HG02642 (cell line): ENCODE measurements around the gene JARID2.

Source experiments
- ATAC-seq: cut with Tn5 transposase; IDR thresholded peaks from one replicate; pipeline ENCODE4 v1.9.1; 2021; ENCODE audit warnings: mild to moderate bottlenecking; ENCODE audit not compliant: unreplicated experiment, poor library complexity

The JARID2 gene

DNA sequence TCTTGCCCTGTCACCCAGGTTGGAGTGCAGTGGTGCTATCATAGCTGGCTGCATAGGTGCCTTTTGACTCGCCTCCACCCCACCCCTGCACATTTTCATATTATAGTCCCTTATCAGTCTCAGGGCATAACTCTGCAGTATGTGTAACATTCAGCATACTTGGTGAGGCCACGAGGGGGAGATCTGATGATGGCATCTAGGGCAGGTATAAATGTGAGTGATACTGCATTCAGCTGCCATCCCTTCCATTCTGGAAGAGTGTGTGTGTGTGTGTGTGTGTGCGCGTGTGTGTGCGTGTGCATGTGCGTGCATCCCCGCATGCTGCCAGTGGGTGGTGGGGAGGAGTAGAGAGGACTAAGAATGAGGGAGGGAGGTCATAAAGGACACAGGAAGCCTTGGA lies 81.4 kb downstream of the JARID2 start:
- peak; percentile 42 for ATAC-seq

DNA sequence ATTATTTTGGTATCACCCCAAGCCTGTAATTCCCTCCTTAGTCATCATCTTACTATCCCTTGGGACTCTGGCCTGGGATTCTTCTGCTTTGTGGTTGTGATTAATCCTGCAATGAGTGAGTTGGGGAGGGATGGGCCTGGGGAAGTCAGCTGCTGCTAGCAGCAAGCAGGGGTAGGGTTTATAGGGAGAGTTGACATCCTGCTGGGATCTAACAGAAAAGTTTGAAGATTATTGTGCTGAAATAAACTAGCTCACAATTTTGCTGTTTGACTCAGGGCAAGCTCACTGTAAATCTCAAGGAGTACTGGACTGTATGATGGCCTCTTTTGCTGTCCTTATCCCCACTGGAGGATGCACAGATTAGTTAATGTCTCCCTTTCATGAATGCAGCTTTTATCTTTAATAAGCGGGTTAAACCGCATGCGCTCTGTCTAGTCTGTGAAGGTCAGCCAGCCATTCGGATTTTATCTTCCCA lies 83.4 kb downstream of the JARID2 start:
- ATAC-seq, result no peak

DNA sequence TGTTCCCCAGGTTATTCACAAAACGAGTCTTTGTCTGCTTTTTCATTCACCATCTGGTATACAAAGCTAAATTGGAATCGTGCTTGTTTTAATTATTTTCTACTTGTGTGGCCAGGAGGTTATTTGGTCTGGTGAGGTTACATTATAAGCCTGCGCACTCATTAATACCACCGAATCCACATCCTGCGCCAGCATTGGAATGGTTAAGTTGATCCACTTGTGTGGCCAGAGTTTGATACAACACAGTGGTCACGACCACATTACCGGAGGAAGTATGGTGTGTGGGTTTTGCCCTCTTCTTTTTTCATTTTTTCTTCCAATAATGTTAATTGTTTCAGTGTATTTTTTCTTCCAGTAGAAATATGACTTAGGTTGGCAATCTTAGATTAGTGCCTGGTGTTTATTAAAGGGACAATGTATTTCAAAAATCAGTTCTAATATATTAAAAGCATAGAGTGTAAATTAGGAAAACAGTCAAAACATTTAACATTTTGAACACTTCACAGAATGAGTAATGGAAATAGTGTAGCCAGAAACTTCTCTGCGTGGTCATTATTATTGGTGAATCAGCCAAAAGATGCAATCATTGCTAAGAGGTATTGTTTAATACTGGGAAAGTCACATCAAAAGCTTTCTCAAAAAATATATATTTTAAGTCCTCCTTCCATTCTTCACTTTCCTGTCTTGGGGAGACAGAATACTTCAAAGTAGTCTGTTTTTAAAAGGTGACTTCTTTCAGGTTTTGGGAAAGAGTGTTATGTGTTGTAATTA lies 84.5 kb downstream of the JARID2 start:
- no peak for ATAC-seq

DNA sequence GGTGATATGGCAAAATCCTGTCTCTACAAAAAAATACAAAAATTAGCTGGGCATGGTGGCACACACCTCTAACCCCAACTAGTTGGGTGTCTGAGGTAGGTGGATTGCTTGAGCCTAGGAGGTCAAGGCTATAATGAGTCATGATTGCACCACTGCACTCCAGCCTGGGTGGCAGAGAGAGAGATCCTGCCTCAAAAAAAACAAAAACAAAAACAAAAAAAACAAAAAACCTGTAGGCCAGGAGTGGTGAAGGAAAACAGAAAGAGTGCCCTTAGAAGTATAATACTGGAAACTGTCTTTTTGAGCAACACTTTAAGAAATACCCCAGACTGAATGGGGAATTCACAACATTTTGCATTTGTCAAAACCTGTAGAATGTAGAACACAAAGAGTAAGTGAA lies 85.3 kb downstream of the JARID2 start:
- ATAC-seq, result no peak

DNA sequence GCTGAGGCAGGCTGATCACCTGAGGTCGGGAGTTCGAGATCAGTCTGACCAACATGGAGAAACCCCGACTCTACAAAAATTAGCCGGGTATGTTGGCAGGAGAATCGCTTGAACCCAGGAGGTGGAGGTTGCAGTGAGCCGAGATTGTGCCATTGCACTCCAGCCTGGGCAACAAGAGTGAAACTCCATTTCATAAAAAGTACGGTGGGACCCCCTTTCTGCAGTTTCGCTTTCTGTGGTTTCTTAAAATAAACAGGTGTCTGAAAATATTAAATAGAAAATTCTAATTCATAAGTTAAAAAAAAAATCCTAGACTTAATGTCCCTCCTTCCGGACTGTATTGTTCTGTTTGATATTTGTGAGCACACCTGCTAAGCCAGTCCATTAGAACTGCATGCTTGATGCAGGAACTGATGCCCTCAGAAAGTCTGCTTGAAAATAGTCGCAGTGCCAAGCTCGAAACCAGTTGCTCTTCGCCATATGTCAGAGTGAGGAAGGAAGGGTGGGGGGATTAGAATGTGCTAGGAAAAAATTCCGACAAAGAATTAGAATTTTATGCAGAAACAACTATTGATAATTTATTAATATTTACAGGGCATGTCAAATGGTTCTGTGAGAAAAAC lies 85.9 kb downstream of the JARID2 start:
- no peak for ATAC-seq

DNA sequence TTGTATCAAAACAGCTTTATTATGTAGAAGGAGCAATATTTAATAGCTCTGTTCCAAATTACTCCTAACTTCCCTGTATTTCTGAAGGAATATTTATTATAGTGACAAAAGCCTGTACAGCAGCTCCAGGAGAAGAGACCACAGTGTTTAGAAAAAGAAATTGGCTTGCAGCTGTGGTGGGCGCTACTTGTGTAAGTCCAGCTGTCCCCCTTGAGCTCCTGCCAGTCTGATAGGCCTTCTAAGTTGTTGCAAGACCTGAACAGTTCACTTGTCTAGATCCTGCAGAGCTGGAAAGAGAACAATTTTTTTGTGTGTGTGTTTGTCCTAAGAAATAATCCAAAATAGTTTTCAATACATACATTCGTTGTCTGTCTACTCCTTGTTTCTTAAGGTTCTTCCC lies 86.6 kb downstream of the JARID2 start:
- ATAC-seq, result no peak

DNA sequence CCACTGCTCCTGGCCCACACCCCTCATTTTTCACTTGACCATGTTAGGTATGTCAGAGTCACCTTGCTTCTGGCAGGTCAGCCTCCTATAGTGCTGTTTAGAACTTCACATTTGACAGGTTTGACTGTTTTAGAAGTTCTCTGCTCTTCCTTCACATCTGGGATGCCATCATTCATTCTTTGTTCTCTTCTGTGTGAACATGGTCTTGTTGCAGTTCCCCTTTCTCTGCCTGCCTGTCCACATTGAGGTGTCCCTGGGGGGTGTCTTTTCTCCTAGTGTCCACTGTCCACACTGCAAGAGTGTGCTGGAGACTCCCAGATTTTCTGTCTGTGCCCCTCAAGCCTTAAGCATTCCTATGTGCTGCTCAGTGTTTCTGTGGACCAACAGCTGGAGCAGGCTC lies 89.5 kb downstream of the JARID2 start:
- no peak for ATAC-seq

DNA sequence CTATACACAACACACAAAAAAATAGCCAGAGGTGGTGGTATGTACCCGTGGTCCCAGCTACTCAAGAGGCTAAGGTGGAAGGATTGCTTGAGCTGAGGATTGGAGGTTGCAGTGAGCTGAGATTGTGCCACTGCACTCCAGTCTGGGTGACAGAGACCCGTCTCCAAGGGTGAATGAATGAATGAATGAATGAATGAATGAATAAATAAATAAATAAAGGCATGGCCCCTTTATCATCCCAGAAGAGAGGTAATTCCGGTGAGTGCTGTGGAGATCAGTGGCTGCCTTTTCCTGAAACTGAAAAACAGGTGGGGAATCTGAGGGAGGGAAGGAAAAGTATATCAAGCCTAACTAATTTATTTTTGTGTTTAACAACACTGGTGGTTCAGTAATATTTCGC lies 90.0 kb downstream of the JARID2 start:
- no peak for ATAC-seq

DNA sequence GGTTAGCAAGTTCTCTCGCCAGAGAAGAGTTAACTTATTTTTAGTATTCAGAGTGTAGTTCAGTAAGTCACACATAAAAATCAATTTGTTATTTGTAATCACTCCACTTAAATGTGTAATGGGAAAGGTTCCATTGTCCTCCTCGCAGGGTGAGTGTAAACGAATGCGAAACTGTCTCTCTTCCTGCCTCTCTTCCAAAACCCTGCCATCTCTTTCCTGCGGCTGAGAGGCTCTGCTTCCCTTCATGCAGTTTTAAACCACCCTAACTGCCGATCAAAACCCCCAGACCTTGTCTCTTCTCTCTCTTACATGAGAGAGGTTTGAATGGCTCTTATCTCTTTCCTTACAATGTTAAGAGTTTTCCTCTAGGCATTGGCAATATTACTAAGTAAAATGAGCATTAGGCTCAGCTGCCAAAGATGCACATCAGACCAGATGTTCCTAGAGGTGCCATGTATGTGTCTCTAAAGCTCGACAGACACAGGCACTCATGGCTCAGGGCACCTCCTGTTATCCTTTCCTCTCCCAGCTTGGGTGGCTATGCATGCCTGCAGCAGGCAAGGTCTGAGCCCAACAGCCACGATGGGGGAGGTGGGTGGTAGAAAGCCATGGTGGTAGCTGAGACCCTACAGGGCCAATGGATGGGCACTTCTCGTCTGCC lies 91.2 kb downstream of the JARID2 start:
- ATAC-seq, result no peak

DNA sequence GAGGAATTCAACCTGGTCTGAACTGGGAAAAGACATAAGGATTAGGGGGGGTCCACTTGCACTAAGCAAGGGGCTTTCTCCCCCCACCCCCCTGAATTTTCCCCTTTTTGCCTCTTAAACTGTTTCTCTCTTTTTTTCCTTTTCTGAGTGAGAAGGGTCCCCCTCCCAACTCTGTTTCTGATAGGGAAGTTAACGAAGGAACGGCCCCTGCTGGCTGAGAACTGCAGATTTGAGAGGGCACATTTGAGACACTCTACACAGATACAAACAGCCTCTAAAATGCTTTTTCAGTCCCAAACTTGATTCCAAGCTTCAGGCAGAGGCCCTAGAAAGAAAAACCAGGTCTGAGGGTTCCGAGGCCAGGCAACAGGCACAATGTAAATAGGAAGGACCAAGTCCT lies 91.7 kb downstream of the JARID2 start:
- ATAC-seq, result no peak

DNA sequence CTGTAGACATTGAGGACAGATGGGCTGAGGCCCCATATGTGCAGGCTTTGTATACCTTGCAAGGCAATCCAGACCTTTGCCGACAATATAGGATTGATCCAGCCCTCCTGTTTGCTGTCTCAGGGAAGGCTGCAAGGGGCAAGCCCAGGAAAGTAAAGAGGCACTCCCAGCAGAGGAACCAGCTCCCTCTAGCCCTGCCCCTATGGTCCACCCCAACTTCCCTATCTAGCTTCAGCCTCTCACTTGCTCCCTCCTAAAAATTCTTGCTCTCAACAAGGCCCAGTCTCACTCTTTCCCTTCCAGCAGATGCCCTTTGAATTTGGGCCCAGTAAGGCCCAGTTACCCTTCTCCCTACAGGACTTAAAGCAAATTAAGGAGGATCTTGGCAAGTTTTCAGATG lies 92.6 kb downstream of the JARID2 start:
- ATAC-seq, result no peak

DNA sequence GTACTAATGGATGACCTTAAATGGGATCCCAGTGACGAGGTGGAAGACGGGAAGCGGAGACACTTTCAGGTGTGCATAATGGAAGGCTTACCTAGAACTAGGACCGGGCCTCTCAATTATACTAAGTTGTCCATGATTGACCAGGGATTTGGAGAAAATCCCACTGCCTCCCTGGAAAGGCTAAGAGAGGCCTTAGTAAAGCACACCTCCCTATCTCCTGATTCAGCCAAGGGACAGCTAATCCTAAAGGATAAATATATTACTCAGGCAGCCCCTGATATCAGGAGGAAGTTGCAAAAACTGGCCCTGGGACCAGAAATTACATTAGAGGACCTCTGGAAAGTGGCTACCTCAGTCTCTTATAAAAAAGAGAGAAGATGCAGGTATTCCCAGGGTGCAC lies 93.2 kb downstream of the JARID2 start:
- ATAC-seq, result no peak

DNA sequence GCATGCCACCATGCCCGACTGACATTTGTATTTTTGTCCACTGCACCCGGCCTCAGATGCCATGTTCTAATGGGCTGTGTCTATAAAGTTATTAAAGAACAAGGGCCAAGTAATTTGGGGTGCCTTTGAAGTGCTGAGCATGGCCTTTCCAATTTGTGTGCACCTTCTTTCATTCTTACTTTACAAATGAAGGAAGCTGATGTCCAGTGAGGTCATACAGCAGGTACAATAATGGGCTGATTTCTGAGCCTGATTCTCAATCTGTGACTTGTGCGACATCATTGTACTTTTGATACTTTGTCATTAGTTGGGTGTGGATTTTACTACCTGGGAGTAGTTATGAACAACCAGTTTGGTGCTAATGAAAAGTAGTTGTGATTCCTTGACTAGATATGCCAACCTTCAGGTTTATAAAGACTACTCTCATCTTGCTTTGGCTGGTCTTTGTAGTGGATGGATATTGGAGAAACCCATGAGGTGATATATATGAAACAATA lies 94.3 kb downstream of the JARID2 start:
- ATAC-seq, result no peak

DNA sequence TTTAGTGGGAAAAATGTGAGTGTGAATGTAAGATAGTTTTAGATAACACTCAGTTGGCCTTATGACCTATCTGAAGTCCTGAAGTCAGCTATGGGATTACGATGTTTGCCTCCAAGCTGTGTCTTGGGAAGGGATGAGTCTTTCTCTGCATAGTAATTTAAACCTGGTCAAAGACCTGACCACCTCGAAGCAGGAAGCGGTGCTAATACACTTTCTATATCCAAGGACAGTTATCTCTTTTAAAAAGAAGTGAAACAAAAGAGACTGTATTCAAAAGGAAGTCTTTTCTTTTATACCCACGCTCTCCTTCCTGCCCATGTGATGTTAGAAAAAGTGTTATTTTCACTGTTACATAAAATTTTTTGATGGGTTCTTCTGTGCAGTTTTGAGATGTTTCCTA lies 94.9 kb downstream of the JARID2 start:
- no peak for ATAC-seq

DNA sequence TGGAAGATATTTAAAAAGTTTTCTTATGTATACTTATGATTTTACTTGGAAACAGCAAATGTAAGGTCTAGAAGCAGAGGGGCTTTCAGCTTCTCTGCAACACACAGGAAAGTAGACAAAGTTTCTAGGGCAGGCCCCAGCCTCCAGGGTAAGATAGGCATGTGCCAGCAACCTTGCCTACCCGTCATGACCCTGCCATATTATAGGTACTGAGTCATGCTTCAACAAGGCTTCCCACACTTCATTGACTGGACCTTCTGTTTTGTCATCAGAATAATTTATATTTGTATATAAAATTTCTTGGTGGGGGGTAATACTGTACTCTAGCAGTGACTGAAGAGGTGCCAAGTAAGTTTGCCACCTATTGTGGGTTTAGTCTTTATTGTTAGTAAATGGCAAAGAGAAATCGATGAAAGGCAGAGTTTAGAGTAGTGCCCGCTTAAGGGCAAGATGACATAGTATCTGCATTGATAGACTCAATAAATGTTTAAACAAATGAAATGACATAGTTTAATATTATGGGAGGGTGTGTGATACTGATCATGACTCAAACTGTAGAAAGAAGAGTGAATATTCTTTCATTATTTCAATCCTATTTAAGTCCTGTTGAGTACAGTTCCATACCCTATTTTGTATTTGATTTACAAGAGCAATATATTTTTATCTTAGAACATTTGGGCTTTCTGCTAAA lies 95.6 kb downstream of the JARID2 start:
- ATAC-seq, result no peak

DNA sequence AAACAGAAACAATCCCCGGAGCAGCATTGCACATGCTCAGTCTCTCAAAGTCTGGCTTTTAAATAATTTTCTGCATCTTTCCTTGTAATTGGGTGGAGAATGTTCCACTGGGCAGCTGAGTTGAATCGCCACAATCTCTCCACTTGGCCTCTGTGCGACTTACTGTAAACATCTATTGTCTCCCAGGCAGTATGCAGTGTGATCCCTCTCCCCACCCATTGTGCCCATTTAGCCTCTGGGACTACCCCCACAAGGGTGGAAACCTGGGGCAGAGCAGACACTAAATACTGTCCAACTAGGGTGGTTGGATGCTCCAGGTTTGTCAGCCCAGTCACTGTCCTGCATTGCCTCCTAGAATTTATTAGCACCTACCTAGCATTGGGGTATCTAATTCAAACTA lies 96.2 kb downstream of the JARID2 start:
- ATAC-seq, result no peak

DNA sequence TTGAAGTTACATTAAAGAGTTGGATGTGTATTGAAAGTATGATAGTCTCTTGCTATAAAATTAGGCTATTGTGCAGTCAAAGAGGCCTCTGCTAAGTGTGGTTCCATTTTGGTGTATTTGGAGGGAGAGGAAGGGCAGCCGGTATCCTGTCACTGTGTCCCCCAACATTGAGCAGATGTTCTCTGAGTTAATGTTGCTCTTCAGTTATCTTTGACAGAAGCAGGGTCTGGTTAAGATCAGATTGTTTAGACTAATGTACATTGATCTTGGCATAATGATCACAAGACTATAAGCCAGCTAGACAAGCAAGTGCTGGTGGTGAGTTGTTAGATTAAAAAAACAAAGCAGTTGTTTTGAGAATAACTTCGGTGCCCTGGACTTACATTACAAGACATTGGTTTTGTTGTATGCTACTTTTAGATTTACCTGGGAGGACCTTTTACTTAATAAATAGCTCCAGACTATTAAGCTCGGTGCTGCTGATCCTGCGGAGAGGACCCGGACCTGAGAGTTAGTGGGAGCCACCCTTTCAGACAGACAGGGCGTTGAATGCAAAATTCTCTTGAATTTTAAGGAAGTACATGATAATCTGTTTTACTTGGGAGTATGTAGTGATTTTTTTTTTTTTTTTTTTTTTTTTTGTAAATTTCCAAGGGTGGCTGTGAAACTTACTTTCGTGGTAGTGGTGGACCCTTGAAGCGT lies 97.8 kb downstream of the JARID2 start:
- ATAC-seq, result no peak

DNA sequence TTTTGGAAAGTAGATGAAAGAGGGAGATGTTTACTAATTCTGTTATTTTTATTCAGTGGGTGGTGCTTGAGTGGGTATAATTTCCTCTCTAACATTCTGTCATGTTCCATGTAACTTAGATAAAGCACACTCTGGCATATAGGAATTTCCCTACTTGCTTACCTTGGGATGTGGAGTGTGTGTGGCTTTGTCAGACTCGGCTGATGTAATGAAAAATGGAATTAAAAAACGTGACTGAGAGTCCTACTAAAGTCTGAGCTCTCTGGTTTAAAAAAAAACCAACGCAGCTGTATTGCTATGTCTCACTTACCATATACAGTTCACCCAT lies 98.3 kb downstream of the JARID2 start:
- ATAC-seq, result no peak

DNA sequence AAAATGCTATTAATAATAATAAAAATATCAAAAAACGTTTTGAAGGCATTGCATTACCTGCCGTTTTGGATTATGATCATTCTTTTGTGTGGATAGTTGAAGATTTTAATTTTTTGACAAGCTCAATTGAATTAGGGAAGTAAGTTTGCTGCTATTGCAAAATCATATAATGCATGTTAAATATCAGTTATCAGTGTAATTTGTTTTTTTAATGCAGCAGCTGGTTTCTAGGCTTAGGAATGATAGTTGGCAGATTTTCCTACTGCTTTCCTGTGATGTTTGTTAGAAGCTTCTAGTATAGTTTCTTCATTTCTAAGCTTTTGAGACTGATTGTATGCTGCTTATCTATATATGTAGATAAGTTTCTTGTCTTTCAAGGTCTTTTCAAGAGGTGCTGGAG lies 99.0 kb downstream of the JARID2 start:
- no peak for ATAC-seq

DNA sequence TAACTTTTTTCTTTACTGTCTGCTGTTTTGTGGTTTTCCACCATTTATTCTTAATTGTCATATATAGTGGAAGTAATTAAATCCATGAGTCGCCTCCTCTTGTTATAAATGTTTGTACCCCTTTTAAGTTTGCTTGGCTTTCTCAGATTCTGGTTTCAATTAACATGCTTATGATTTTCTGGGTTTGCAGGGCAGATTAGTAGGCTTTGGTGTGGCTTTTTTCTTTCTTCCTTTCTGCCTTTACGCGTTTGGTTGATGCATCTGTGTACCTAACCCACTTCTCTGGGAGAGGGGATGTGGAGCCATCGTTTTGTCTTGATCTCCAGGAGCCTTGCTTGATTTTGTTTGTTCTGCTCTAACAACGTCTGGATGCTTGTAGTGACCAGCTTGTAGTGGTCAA lies 100.4 kb downstream of the JARID2 start:
- ATAC-seq, result no peak
